HEK293T (cell line): ENCODE measurements around the gene DDIT4.

Source experiments
- ARNT ChIP-seq: fragments of 450-650 bp; IDR thresholded peaks from 2 replicates; pipeline ENCODE4 v1.6.1; 2017; ENCODE audit warnings: mild to moderate bottlenecking
- BHLHE40 ChIP-seq: fragments of 450-650 bp; IDR thresholded peaks from 2 replicates; pipeline ENCODE4 v1.6.1; 2016; ENCODE audit warnings: mild to moderate bottlenecking, moderate library complexity, borderline replicate concordance
- ELF4 ChIP-seq: fragments of 450-650 bp; IDR thresholded peaks from 2 replicates; pipeline ENCODE4 v1.6.1; 2017; ENCODE audit warnings: antibody characterized with exemption
- FOXA1 ChIP-seq: fragments of 450-650 bp; IDR thresholded peaks from 2 replicates; pipeline ENCODE4 v1.6.1; 2016; ENCODE audit warnings: mild to moderate bottlenecking
- FOXK2 ChIP-seq: fragments of 450-650 bp; IDR thresholded peaks from 2 replicates; pipeline ENCODE4 v1.6.1; 2016; ENCODE audit warnings: mild to moderate bottlenecking
- FOXM1 ChIP-seq: fragments of 450-650 bp; IDR thresholded peaks from 2 replicates; pipeline ENCODE4 v1.6.1; 2017; ENCODE audit warnings: mild to moderate bottlenecking, borderline replicate concordance
- HDGF ChIP-seq: fragments of 450-650 bp; IDR thresholded peaks from 2 replicates; pipeline ENCODE4 v1.6.1; 2017; ENCODE audit warnings: antibody characterized with exemption, borderline replicate concordance
- LEF1 ChIP-seq: fragments of 450-650 bp; IDR thresholded peaks from 2 replicates; pipeline ENCODE4 v1.6.1; 2017; ENCODE audit warnings: mild to moderate bottlenecking, borderline replicate concordance
- PKNOX1 ChIP-seq: fragments of 450-650 bp; IDR thresholded peaks from 2 replicates; pipeline ENCODE4 v1.6.1; 2016
- SP1 ChIP-seq: fragments of 450-650 bp; IDR thresholded peaks from 2 replicates; pipeline ENCODE4 v1.6.1; 2017
- ZNF384 ChIP-seq: fragments of 450-650 bp; IDR thresholded peaks from 2 replicates; pipeline ENCODE4 v1.6.1; 2016

- TF ChIP-seq FOXA1, result no peak
- no peak for TF ChIP-seq SP1
- TF ChIP-seq BHLHE40, result no peak
- no peak for TF ChIP-seq ARNT
- no peak for TF ChIP-seq ELF4
- TF ChIP-seq FOXM1, result no peak
- no peak for TF ChIP-seq ZNF384
- no peak for TF ChIP-seq PKNOX1
- TF ChIP-seq LEF1, result no peak
- TF ChIP-seq HDGF, result no peak
- no peak for TF ChIP-seq FOXK2
These were observed 5.1 kb downstream of the DDIT4 start for GRCh38 chr10:72278668-72279393.
